Colonic mucosa (tissue), 4 donors: Measurements from ENCODE around the gene NECAB2. TPM values are rescaled to one million over a fixed set of nuclear protein-coding genes. Genes with fewer than 3 reads are reported as not detected.

Experiments used
- DNase-seq: peaks from one replicate; pipeline ENCODE4 v3.0.0-alpha.2; 2020
- H3K27ac ChIP-seq: fragments of 200-600 bp; one replicate; pipeline ENCODE4 v1.8.0; 2021
- H3K27me3 ChIP-seq: fragments of 200-600 bp; one replicate; pipeline ENCODE4 v1.8.0; 2021
- H3K36me3 ChIP-seq: fragments of 200-600 bp; one replicate; pipeline ENCODE4 v1.8.0; 2021
- H3K4me1 ChIP-seq: fragments of 200-600 bp; one replicate; pipeline ENCODE4 v1.8.0; 2021; ENCODE audit warnings: mild to moderate bottlenecking
- H3K4me3 ChIP-seq: fragments of 200-600 bp; one replicate; pipeline ENCODE4 v1.8.0; 2021
- H3K9ac ChIP-seq, 2 donors: one replicate each; pipeline ENCODE4 v1.7.0; 2013; ENCODE audit warnings: control low read depth in 2 of 2, low read depth in 2 of 2, low read length in 2 of 2
- H3K9me3 ChIP-seq: fragments of 200-600 bp; one replicate; pipeline ENCODE4 v1.8.0; 2021
- CTCF ChIP-seq: fragments of 200-600 bp; IDR thresholded peaks from one replicate; pipeline ENCODE4 v1.8.0; 2022; ENCODE audit warnings: antibody characterized with exemption, mild to moderate bottlenecking
- intact Hi-C: fragments of 100-400 bp; cut with DNase I; formaldehyde crosslinking; loops from one replicate; pipeline ENCODE4 v1.14.1; 2022
- total RNA-seq, 2 donors: library from RNA; stranded (reverse); fragmentation: NEBNext Ultra II Directional in 1 of 2; extraction: Animal tissue kit (Norgen Biotek cat#: 25700) in 1 of 2; gene quantifications; one replicate each; pipeline ENCODE4 v1.2.1, GENCODE V29; 2021
- donor health status: healthy.
- donor health status: DM: no; HTN: no; CAD: no.
- donor health status: DM: no; HTN: no; CAD: no.

Gene NECAB2
- total RNA-seq, 2 donors from 2014 or later = 0.25 to 0.42 TPM

GRCh38 chr16:83972256-83973008 lies 4.4 kb downstream of the NECAB2 start:
- H3K4me1 ChIP-seq = no peaks in the 10 kb centered on the region
- intact Hi-C loops = no loop called here
- no peaks in the 10 kb centered on the region for H3K36me3 ChIP-seq
- H3K27me3 ChIP-seq = peaks cover 13% of the 10 kb centered on the region
- H3K4me3 ChIP-seq = no peak overlapping the region
- no peak for DNase-seq
- no peak for TF ChIP-seq CTCF
- H3K9ac ChIP-seq = no peak overlapping the region
- H3K9me3 ChIP-seq = no peaks in the 10 kb centered on the region
- no peak overlapping the region for H3K27ac ChIP-seq

GRCh38 chr16:83973077-83973476 lies 5.0 kb downstream of the NECAB2 start:
- Histone ChIP-seq H3K27ac (no peak overlapping the region), H3K9ac (no peak overlapping the region), H3K27me3 (peaks cover 13% of the 10 kb centered on the region), H3K4me3 (no peak overlapping the region), H3K36me3 (no peaks in the 10 kb centered on the region), H3K4me1 (no peaks in the 10 kb centered on the region), H3K9me3 (no peaks in the 10 kb centered on the region)
- intact Hi-C loops = no loop called here
- no peak for DNase-seq
- TF ChIP-seq CTCF = no peak

GRCh38 chr16:83973581-83974385 lies 5.7 kb downstream of the NECAB2 start:
- no peak for DNase-seq
- no peak for TF ChIP-seq CTCF
- Histone ChIP-seq H3K4me3 (no peak overlapping the region), H3K27me3 (peaks cover 13% of the 10 kb centered on the region), H3K4me1 (no peaks in the 10 kb centered on the region), H3K36me3 (no peaks in the 10 kb centered on the region), H3K9me3 (no peaks in the 10 kb centered on the region), H3K27ac (no peak overlapping the region), H3K9ac (no peak overlapping the region)
- intact Hi-C loops = no loop called here

GRCh38 chr16:83974475-83974874 lies 6.4 kb downstream of the NECAB2 start:
- no peak overlapping the region for H3K27ac ChIP-seq

More at GRCh38 chr16:83974475-83974874, 6.4 kb downstream of the NECAB2 start:
- no peak for TF ChIP-seq CTCF
- H3K9ac ChIP-seq = no peak overlapping the region
- H3K9me3 ChIP-seq = no peaks in the 10 kb centered on the region
- no peak for DNase-seq
- no peaks in the 10 kb centered on the region for H3K36me3 ChIP-seq
- H3K27me3 ChIP-seq = peaks cover 6% of the 10 kb centered on the region
- no peaks in the 10 kb centered on the region for H3K4me1 ChIP-seq
- no peak overlapping the region for H3K4me3 ChIP-seq
- intact Hi-C loops = no loop called here
